NCI-H2107 treated with DMSO at 0.1 percent for 48 hours (cell line): Measurements from ENCODE around the gene BFAR.
A peak's percentile ranks its signal among the peaks of the same experiment; 100 is the strongest.
"Not testable (repeated sequence)": the region's sequence is repeated elsewhere in the genome, so short reads cannot be mapped to it uniquely, and the experiment has no call there.

ENCODE experiments used
- DNase-seq: peaks from one replicate; lab custom pipeline; 2025; ENCODE audit not compliant: unreplicated experiment; lab: John Stamatoyannopoulos, UW

The BFAR gene, protein sequence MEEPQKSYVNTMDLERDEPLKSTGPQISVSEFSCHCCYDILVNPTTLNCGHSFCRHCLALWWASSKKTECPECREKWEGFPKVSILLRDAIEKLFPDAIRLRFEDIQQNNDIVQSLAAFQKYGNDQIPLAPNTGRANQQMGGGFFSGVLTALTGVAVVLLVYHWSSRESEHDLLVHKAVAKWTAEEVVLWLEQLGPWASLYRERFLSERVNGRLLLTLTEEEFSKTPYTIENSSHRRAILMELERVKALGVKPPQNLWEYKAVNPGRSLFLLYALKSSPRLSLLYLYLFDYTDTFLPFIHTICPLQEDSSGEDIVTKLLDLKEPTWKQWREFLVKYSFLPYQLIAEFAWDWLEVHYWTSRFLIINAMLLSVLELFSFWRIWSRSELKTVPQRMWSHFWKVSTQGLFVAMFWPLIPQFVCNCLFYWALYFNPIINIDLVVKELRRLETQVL

DNA sequence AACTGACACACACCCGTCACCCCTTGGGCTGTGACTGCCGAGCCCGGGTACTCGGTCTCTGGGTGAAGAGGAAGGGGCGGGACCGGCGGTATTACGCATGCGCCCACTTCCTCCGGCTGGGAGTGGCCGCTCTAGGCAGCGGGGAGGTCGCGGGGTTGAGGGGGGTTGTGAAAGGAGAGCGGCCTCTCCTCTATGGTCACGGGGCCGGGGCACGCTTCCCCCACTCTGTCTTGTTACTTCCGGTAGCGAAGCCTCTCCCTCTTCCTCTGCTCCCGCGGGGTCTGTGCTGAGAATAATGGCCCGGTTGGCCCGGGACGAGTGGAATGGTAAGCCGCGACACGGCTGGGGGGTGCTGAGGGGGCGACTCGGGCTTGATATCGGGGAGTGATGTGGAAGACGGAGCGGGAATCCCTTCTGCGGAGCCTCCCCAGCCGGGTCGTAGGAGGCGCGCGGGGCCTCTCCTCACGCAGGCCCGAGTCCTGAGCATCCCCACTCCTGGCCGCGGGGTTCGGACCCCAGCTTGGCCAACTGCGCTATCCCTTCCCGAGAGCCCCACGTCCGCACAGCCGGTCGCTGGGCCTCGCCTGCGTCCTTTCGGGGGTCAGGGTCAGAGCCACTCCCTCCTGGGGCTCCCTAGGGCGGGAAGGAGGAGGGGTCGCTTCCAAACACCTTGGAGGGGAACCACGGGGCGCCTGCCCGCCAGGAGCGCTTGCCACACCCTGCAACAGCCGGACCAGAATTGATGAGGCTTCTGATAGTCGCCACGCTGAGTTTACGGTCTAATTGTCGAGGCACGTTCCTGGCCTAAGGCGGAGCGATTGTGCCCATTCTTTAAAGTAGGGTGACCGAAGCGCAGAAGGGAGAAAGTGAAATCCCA lies at the start of gene BFAR:
TSS of gene BFAR (plus strand) at position 259 of the 877 bp plus-strand sequence. CDS start 11,396 bp downstream, outside the sequence.
- peak; percentile 95 for DNase-seq

DNA sequence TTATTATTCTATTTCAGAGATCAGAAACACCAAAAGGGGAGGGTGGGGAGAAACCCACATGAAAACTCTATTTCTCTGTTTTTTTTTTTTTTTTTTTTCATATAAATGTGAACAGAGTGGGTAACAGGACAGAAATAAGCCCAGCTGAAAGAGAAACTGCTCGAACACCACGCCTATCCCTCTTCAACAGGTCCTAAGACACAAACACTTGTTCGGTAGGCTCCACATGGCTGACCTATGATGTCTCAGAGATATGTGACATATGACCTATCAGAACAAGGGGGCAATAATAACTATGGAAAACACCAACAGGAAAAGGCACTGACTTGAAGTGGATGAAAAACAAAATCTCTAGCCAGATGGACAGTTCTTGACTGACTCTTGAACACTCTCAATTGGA lies 47.5 kb upstream of the BFAR start:
- DNase-seq, result no peak

DNA sequence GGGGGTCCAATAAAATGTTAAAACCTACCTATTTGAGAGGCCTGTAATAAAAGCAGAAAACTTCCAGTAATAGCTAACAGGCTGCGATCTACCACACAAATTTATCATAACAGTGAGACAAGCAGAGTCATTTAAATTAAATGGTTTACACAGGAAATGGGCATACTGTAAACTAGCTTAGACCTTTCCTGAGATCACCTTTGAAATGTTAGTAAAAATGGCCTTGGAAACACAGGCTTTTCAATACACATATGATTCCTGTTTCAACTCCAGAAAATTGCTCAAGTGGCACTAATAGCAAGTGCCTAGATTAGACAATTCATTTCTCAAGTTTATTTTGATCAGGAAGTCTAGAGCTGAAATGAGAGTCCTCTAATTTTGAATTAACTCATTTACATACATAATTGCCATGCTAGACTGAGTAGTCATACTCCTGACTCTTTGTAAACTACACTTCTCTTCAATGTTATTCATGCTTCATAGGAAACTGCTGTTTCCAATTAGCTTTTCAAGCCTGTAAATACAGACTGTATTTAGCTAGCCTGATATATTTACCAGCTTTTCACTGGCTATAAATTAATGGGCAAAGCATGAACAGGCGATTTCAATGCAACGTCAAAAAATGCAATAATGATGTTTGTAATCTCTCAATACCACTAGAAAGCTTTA lies 46.0 kb upstream of the BFAR start:
- no peak for DNase-seq

GRCh38 chr16:14600164-14600563 lies 32.6 kb upstream of the BFAR start:
- DNase-seq, result peak; percentile 3

GRCh38 chr16:14602443-14602963 lies 30.2 kb upstream of the BFAR start:
- no peak for DNase-seq

DNA sequence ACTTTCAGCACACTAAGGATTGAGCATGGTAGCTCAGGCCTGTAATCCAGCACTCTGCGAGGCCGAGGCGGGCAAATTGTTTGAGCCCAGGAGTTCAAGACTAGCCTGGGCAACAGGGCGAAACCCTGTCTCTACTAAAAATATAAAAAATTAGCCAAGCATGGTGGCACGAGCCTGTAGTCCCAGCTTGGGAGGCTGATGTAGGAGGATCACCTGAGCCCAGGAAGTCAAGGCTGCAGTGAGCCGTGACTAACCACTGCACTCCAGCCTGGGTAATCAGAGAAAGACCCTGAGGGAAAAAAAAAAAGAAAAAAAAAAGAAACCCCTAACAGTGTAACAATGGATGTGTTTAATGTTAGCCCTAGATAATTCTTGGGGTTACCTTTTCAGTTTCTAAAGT lies 26.6 kb upstream of the BFAR start:
- DNase-seq, result no peak

DNA sequence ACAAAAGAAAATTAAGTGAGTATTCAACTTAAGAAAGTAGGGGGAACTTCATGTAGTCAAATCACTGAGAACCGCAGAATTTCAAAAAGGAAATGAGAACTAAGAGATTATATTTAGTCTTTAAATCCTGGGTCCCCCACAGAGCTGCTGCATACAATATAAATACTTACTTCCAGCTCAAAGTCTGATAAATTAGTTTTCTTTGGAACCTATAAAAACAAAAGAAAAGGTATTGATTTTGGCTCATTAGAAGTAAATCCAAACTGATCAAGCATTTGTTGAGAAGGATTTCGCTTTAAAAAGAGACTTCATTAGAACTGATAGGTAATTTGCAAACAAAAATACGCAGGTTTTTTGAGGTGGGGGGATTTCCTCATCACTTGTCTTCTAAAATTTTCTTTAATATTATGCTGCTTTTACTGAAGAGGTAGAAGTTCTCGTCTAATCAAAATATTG lies 24.6 kb upstream of the BFAR start:
- no peak for DNase-seq

DNA sequence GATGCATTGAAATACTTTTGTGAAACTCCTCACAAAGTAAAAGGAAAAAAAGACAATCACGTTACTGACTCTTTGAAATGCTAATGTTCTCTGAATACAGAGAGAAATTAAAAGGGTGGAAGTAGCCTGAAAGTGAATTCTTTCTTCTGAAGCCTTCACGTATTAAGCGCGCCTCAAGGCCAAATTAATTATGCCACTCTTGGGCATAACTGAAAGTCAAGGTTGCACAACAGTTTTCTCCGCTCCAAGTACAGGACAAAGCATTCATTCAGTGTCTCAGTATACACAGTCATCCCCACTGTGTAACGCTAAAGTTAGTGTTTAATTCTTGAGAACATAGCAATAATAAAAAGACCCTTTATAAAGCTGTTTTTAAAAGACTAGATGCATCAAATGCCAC lies 24.1 kb upstream of the BFAR start:
- DNase-seq, result no peak

GRCh38 chr16:14609716-14610115 lies 23.0 kb upstream of the BFAR start:
- no peak for DNase-seq

GRCh38 chr16:14611660-14612059 lies 21.1 kb upstream of the BFAR start:
- DNase-seq, result no peak

DNA sequence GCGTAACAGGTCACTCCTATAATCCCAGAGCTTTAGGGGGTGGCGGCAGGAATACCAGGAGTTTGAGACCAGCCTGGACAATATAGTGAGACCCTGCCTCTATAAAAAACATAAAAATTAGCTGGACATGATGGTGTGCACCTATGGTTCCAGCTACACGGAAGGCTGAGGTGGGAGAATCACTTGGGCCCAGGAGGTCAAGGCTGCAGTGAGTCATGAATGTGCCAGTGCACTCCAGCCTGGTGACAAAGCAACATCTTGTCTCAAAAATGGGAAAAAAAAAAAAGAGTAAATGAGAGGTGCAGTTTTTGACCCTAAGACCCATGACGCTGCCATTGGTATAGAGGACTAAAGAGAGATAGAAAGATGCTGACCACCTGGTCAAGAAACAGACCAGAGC lies 18.8 kb upstream of the BFAR start:
- no peak for DNase-seq

- DNase-seq, result no peak
These were observed 16.5 kb upstream of the BFAR start for GRCh38 chr16:14616280-14616679.

- DNase-seq, result no peak
These were observed 14.2 kb upstream of the BFAR start for GRCh38 chr16:14618566-14618965.

- DNase-seq, result no peak
These were observed 5.7 kb upstream of the BFAR start for GRCh38 chr16:14627078-14627477.

- no peak for DNase-seq
These were observed 3.7 kb upstream of the BFAR start for GRCh38 chr16:14628806-14629611.

GRCh38 chr16:14629612-14629918 lies 3.2 kb upstream of the BFAR start:
- DNase-seq, result no peak

DNA sequence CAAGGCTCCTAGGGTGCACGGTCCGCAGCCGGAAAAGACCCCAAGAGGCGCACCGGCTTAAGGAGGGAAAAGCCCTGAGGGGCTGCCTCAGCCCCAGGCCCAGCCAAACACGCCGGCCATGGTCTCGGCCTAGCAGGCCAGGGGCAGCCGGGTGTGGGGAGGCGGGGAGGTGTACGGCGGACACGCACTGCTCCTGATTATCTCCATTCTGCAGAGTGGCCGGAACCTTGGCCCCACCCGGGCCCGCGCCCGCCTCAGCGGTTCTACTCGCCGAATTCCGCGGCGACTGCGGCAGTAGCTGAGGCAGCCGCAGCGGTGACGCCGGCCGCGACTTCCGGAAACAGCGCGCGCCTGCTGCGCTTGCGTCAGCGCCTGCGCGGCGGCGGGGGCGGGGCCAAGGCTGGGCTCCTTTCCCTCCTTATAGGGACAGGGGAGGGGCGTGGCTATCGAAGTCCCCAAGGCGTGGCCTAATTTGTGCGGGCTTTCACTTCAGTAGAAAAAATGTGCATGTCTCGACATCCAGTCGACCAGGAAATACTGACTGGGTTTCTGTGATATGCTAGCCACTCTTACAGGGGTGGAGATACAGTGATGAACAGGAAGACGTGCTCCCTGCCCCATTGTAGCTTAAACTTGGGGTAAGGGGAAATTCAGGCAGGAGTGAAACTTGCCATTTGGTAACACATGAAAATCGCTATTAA lies 2.7 kb upstream of the BFAR start, which contains the start of gene PARN:
TSS of gene PARN (minus strand) at position 342 of the 701 bp plus-strand sequence. CDS start at position 207, 135 bp downstream.
- DNase-seq, result peak; percentile 90

DNA sequence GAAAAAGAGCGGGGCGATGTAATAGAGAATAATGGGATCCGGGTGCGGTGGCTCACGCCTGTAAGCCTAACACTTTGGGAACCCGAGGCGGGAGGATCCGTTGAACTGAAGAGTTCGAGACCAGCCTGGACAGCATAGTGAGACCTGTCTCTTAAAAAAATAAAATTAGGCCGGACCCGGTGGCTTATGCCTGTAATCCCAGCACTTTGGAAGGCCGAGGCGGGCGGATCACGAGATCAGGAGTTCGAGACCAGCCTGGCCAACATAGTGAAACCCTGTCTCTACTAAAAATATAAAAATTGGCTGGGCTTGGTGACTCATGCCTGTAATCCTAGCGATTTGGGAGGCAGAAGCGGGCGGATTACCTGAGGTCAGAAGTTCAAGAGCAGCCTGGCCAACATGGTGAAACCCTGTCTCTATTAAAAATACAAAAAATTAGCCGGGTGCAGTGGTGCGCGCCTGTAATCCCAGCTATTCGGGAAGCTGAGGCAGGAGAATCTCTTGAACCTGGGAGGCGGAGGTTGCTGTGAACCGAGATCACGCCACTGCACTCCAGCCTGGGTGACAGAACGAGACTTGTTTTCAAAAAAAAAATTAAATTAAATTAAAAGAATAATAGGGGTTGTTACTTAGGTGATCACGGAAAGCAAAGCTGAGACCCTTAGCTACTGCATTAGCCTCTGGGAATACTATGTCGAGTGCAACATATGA lies 2.0 kb upstream of the BFAR start:
- not testable (repeated sequence) for DNase-seq

DNA sequence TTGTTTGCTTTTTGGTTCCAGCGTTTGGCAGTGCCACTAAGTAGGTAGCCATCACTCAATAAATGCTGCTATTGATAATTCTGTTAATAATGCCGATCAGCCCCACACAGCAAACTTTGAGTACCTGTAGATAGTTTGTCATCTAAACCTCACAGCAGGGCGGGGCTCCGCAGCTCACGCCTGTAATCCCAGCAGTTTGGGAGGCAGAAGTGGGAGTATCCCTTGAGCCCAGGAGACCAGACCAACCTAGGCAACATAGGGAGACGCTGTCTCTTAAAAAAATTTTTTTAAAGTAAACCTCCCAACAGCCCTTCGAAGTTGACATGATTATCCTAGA lies 1.6 kb downstream of the BFAR start:
- no peak for DNase-seq
